Heart left ventricle (tissue), 13 donors: Measurements from ENCODE around the gene PSD4.

Experiments
- POLR2A ChIP-seq, 2 donors: fragments of 450-650 bp; IDR thresholded peaks; one replicate each; pipeline ENCODE4 v1.6.1; 2017; ENCODE audit warnings: antibody characterized with exemption in 2 of 2, mild to moderate bottlenecking in 2 of 2, moderate library complexity in 2 of 2
- TF ChIP-seq, protein P1 (sequence below), 12 donors: fragments of 200-600 bp; sonication (generic) in 4 of 12; IDR thresholded peaks; one replicate each; pipeline versions ENCODE4 v1.5.0 to v1.8.0; 2018 to 2022; ENCODE audit warnings: antibody characterized with exemption in 12 of 12, mild to moderate bottlenecking in 5 of 12
- donor health status: ischemic (EF 13 %, LVEDD 7.1; RV severe dilation, severe dysfunction).
- donor health status: DM: no; HTN: yes; CAD: no.
- donor health status: DM: no; HTN: no; CAD: no.
- donor health status: ischemic (EF 25% LVEDD 6.9; RV normal size, moderate dysfunction).
- donor health status: ischemic (EF 25% LVEDD 5.7; RV mildly dilated, moderate dysfunction).
- donor health status: ischemic (EF 35%, LVEDD 5.7; RV mildly dilated, moderate dysfunction).
- donor health status: nonischemic (EF 11% LVEDD 7.7; RV severe dilation, severe dysfunction).
- donor health status: DM: yes; HTN: yes; CAD: no.
- donor health status: PGD.
- donor health status: ischemic (EF 29% LVEDD 5.4; RV normal size, mild dysfunction).
- donor health status: nonischemic (EF 23%, LVEDD 6.1; RV moderate dilation, normal function).

DNA sequence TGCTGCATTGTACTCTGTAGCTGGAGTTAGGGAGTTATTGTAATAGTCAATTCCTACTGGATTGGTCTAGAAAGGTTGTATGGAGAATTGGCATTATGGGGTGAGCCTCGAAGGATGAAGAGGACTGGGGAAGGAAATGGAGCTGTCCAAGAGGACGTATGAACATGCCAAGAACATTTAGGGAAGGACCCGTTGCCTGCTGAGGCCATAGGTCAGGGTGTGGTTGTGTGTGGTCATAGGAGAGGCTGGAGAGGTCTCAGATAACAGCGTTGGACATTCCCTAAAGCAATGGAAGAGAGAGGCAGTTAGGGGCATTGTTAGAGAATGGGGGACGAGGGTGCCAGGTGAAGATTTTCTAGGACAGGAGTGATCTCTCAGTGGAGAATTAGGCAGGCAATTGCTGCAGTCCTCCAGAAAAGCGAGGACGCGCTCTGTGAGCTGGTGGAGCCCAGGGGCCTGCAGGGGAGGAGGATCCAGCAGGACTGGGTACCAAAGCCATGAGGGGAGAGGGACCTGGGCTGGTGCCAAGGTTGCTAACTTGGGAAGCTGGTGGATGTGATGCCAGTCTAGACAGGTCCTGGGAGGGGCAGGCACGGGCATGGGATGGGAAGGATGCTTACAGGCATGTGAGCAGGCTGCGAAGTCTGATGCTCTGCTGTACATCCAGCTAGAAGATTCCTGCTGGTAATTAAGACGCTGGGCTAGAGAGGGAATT lies 9.4 kb upstream of the PSD4 start:
- TF ChIP-seq, protein P1, sequence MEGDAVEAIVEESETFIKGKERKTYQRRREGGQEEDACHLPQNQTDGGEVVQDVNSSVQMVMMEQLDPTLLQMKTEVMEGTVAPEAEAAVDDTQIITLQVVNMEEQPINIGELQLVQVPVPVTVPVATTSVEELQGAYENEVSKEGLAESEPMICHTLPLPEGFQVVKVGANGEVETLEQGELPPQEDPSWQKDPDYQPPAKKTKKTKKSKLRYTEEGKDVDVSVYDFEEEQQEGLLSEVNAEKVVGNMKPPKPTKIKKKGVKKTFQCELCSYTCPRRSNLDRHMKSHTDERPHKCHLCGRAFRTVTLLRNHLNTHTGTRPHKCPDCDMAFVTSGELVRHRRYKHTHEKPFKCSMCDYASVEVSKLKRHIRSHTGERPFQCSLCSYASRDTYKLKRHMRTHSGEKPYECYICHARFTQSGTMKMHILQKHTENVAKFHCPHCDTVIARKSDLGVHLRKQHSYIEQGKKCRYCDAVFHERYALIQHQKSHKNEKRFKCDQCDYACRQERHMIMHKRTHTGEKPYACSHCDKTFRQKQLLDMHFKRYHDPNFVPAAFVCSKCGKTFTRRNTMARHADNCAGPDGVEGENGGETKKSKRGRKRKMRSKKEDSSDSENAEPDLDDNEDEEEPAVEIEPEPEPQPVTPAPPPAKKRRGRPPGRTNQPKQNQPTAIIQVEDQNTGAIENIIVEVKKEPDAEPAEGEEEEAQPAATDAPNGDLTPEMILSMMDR (IDR thresholded peaks at IDR 0.05) = no peak
- no peak for TF ChIP-seq POLR2A (IDR thresholded peaks at IDR 0.05)
